Measurements from ENCODE around the gene EXOSC1.

DNA sequence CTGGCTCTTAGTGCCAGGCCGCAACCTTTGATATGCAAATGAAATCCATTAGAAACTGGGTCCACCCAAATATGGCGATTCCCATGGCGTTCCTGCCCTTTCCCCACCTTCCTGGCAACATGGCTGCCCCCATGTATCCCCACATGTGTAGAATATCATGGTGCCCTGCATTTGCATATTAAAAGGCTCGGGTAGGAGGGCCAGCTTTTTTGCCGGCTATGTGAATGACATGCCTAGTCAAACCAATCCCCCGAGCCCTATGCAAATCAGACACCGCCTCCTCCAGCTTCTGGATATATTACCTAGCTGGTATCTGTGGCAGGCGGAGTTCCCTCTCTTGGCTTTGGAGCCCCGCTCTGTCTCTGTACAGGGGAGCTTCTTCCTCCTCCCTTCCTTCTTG, 34.1 kb upstream of the EXOSC1 start:
- TF ChIP-seq CTCF (IDR thresholded peaks at IDR 0.05; ENCODE audit: poor library complexity) (no peak), EZH2 (IDR thresholded peaks at IDR 0.05; ENCODE audit: borderline replicate concordance) (no peak)
